ENCODE results near the gene ZNF710. TPM values are rescaled to one million over a fixed set of nuclear protein-coding genes. Genes with fewer than 3 reads are reported as not detected.
A peak's percentile ranks its signal among the peaks of the same experiment; 100 is the strongest.

The ZNF710 gene
- total RNA-seq, 4 donors from 2014 or later: 27.3 to 43.4 (median 35.6) TPM

GRCh38 chr15:90082140-90082715 lies 81.1 kb downstream of the ZNF710 start:
- Histone ChIP-seq H3K4me1 (peaks cover 0 to 8% (median 2%) of the 10 kb centered on the region in 4 donors), H3K27ac (peak overlapping the region in 3 of 4 donors; percentile 11 to 47 (median 30)), H3K4me3 (no peak overlapping the region), H3K9me3 (no peaks in the 10 kb centered on the region), H3K36me3 (peaks cover 0 to 18% (median 5%) of the 10 kb centered on the region in 4 donors), H3K27me3 (no peaks in the 10 kb centered on the region)
- intact Hi-C loops (cut with DNase I; ENCODE audit: low total_unique reads): loop anchor here (10.0 kb wide), 1 partner anchor 177 kb away; no protein-coding TSS in a partner anchor
- DNase-seq: no peak
- in situ Hi-C loops (cut with MboI; ENCODE audit: low pct_ligation_motif_present in 1 of 4, low pct_unique_long_range_greater_than_20kb in 1 of 4, low sequenced_read_pairs in 3 of 4): loop anchor here in 3 of 4 donors (10.0 to 25.0 kb wide), 3 partner anchors 177 to 345 kb away; partner anchors contain the start of gene MESP1 (in 2 of the 3)
- 66 to 80% methylated on average over 1 to 8 of the region's 9 CpGs for WGBS, 2 donors (ENCODE audit: low coverage in 1 of 2)
- TF ChIP-seq POLR2AphosphoS5 (IDR thresholded peaks at IDR 0.05): no peak
- no peak for TF ChIP-seq EP300 (IDR thresholded peaks at IDR 0.05; ENCODE audit: low read depth)
- no peak for TF ChIP-seq CTCF (IDR thresholded peaks at IDR 0.05)
- TF ChIP-seq POLR2A (IDR thresholded peaks at IDR 0.05): no peak

GRCh38 chr15:90083419-90083818 lies 82.3 kb downstream of the ZNF710 start:
- no peak overlapping the region for H3K4me3 ChIP-seq
- H3K27me3 ChIP-seq: no peaks in the 10 kb centered on the region
- in situ Hi-C loops (cut with MboI; ENCODE audit: low pct_ligation_motif_present in 1 of 4, low pct_unique_long_range_greater_than_20kb in 1 of 4, low sequenced_read_pairs in 3 of 4) (loop anchor here in 3 of 4 donors (10.0 to 25.0 kb wide), 3 partner anchors 179 to 346 kb away; partner anchors contain the start of gene MESP1 (in 2 of the 3)), intact Hi-C loops (cut with DNase I; ENCODE audit: low total_unique reads) (loop anchor here (10.0 kb wide), 1 partner anchor 179 kb away; no protein-coding TSS in a partner anchor)
- no peak for DNase-seq
- H3K4me1 ChIP-seq: peaks cover 0 to 8% (median 2%) of the 10 kb centered on the region in 4 donors
- H3K9me3 ChIP-seq: no peaks in the 10 kb centered on the region
- H3K27ac ChIP-seq: peak overlapping the region in 3 of 4 donors; percentile 13 to 36 (median 25)
- TF ChIP-seq POLR2AphosphoS5 (IDR thresholded peaks at IDR 0.05) (no peak), EP300 (IDR thresholded peaks at IDR 0.05; ENCODE audit: low read depth) (no peak), POLR2A (IDR thresholded peaks at IDR 0.05) (no peak), CTCF (IDR thresholded peaks at IDR 0.05) (no peak)
- H3K36me3 ChIP-seq: peaks cover 0 to 25% (median 9%) of the 10 kb centered on the region in 4 donors
- 86% methylated on average over 2 to 5 of the region's 5 CpGs for whole genome bisulfite sequencing, 2 donors (ENCODE audit: low coverage in 1 of 2)

- intact Hi-C loops (cut with DNase I; ENCODE audit: low total_unique reads) (loop anchor here (10.0 kb wide), 1 partner anchor 179 kb away; no protein-coding TSS in a partner anchor), in situ Hi-C loops (cut with MboI; ENCODE audit: low pct_ligation_motif_present in 1 of 4, low pct_unique_long_range_greater_than_20kb in 1 of 4, low sequenced_read_pairs in 3 of 4) (loop anchor here in 3 of 4 donors (10.0 to 25.0 kb wide), 3 partner anchors 179 to 347 kb away; partner anchors contain the start of gene MESP1 (in 2 of the 3))
- DNase-seq: no peak
- Histone ChIP-seq H3K27ac (peak overlapping the region in 3 of 4 donors; percentile 13 to 36 (median 25)), H3K4me1 (peaks cover 0 to 8% (median 2%) of the 10 kb centered on the region in 4 donors), H3K36me3 (peaks cover 0 to 27% (median 10%) of the 10 kb centered on the region in 4 donors), H3K9me3 (no peaks in the 10 kb centered on the region), H3K4me3 (no peak overlapping the region), H3K27me3 (no peaks in the 10 kb centered on the region)
- no peak for TF ChIP-seq POLR2A (IDR thresholded peaks at IDR 0.05)
- TF ChIP-seq EP300 (IDR thresholded peaks at IDR 0.05; ENCODE audit: low read depth): no peak
- WGBS, 2 donors (ENCODE audit: low coverage in 1 of 2): 75 to 81% methylated on average over 2 to 14 of the region's 14 CpGs
These were observed 83.0 kb downstream of the ZNF710 start for GRCh38 chr15:90083954-90084607.

GRCh38 chr15:90084876-90085423 lies 83.8 kb downstream of the ZNF710 start:
- intact Hi-C loops (cut with DNase I; ENCODE audit: low total_unique reads): loop anchor here (10.0 kb wide), 1 partner anchor 180 kb away; no protein-coding TSS in a partner anchor
- in situ Hi-C loops (cut with MboI; ENCODE audit: low pct_ligation_motif_present in 1 of 4, low pct_unique_long_range_greater_than_20kb in 1 of 4, low sequenced_read_pairs in 3 of 4): loop anchor here in 3 of 4 donors (10.0 to 25.0 kb wide), 3 partner anchors 180 to 348 kb away; partner anchors contain the start of gene MESP1 (in 2 of the 3)
- TF ChIP-seq EP300 (IDR thresholded peaks at IDR 0.05; ENCODE audit: low read depth): no peak
- TF ChIP-seq POLR2A (IDR thresholded peaks at IDR 0.05): no peak
- TF ChIP-seq POLR2AphosphoS5 (IDR thresholded peaks at IDR 0.05): no peak
- TF ChIP-seq CTCF (IDR thresholded peaks at IDR 0.05): no peak
- Histone ChIP-seq H3K27ac (peak overlapping the region in 3 of 4 donors; percentile 13 to 24 (median 23)), H3K4me1 (peaks cover 0 to 8% (median 2%) of the 10 kb centered on the region in 4 donors), H3K27me3 (no peaks in the 10 kb centered on the region), H3K36me3 (peaks cover 0 to 27% (median 10%) of the 10 kb centered on the region in 4 donors), H3K4me3 (no peak overlapping the region), H3K9me3 (no peaks in the 10 kb centered on the region)
- no peak for DNase-seq
- WGBS, 2 donors (ENCODE audit: low coverage in 1 of 2): 94% methylated on average over 17 of the region's 18 CpGs; no CpG with 5 or more reads in 1 of the 2 donors
